GM21576 (cell line): ENCODE results near the gene MACROD2.
"Not testable (repeated sequence)": the region's sequence is repeated elsewhere in the genome, so short reads cannot be mapped to it uniquely, and the experiment has no call there.

Experiments used
- ATAC-seq: cut with Tn5 transposase; IDR thresholded peaks from one replicate; pipeline ENCODE4 v1.9.1; 2021; ENCODE audit warnings: mild to moderate bottlenecking, moderate library complexity; ENCODE audit not compliant: unreplicated experiment

The MACROD2 gene

DNA sequence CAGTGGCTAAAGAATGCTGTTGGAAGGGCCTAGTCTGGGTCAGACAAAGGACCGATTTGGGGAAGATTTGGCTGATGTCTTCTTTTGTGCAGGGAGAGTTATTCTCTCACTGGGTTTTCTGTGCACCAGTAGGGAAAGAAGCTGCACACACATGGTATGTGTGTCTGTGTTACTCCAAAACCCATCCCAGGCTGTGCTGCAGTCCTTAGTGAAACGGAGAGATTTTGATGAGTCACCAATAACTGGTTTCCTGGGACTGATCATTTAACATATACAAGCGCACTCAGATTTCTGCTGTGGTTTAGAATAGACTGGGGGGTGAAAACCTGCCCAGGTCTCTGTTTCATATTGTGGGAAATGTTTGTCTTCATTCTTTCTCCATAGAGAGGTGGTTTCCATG, 1528.1 kb downstream of the MACROD2 start:
- ATAC-seq: no peak

DNA sequence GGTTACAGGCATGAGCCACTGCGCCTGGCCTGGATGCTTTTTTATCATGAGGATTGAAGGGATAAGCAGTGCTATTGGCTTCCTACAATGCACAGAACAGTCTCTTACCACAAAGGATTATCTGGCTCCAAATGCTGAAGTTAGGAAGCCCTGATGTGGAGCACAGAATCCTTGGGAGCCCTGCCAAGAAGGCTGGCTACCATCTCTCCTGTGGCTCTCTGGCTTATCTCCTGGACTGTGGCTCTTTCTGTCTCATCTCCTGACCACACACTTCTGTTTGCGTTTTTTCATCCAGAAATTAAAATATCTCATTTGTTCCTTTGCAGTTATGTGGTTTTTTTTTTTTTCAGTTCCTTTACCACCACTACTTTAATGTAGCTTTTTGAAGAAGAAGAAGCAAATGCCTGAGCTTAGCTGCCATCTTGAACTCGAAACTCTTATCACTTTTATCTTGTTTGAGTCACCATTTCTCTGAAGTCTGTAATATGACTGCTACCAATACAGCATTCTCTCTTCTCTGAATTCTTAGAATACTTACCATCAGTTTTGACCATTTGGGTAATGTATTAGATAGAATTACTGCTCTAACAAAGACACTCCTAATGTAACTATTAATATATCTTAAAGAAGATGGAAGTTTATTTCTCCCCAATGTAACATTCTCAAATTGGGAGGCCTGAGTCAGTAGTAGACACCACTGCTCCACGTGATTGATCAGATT, 1533.2 kb downstream of the MACROD2 start:
- ATAC-seq: no peak

DNA sequence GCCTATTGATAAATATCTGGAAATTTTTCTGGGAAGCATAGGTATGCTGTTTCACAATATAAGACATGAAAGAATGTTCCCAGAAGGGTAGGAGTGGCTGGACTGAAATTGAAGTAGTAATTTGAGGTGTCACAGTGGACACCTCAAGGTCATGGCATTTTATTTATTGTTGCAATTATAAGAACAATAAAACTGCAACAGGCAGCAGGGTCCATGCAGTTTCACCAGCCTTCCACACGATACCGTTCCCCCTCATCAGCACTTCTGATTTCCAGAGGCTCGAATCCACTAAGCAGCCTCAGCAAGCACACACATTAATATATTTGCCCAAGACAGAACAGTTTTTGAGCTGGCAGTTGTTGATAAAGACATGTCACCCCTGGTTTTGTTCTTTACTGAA, 1540.5 kb downstream of the MACROD2 start:
- ATAC-seq: no peak

DNA sequence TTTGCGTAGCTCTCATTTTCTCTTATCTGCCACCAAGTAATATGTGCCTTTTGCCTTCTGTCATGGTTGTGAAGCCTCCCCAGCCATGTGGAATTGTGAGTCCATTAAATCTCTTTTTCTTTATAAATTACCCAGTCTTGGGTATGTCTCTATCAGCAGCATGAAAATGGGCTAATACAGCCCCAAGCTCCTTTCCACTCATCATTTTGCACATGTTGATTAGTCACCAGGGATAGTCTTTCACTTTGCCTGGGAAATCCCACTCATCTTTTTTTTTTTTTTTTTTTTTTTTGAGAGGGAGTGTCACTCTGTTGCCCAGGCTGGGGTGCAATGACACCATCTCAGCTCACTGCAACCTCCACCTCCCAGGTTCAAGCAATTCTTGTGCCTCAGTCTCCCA, 1541.9 kb downstream of the MACROD2 start:
- ATAC-seq: not testable (repeated sequence)

DNA sequence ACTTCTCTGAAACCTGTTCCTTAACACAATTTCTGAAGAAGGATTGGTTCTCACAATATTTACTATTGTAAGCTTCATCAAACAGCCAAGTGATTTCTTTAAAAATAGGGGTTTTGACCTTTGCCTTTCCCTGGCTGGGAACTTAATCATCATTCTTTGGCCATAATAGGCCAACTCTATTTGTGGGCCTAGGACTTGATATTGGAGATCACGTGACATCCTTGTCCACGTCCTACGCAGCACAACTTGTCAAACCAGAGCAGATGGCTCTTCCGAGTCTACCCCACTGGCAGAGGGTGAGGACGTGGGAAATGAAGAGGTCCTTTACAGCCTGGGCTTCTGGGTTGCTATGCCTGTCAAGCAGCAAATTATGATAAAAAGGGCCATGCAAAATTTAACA, 1547.3 kb downstream of the MACROD2 start:
- ATAC-seq: no peak

DNA sequence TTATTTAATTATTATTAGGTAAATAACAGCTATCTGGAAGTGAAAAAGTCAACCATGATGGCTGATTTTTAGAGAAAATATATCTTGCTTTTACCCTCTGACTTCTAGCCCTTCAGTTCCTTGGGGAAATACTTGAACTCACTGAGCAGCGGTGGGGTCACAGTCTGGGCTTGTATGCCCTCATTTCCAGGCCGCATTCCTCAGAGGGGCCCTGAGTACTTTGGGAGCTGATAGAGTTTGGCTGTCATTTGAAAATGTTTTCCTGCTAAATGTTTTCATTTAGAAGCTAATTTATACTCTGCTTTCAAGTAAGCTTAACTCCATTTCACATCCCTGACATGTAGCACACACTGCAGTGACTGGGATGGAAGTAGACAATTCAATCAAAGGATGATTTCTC, 1549.4 kb downstream of the MACROD2 start:
- no peak for ATAC-seq

DNA sequence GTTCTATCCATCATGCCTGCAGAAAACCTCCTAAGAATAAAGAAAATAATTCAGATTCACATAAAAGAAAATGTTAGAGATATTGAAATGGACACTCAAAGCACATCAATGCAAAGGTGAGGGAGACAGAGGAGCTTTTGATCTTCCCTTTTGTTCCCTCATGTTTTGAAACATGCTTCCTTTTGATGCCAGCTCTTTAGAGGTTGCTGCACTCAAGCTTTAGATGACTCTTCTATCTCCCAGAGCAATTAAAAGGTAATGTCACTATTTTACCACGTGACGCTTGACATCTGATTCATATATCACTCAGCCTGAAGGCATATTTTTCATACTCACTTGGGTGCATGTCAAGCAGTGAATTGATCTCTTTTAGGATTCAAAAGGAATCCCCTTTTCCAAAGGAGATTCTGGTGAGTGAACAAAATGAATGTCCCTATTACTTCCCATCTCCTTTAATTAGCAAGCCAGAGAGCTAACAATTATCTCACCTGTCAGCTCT, 1551.3 kb downstream of the MACROD2 start:
- ATAC-seq: no peak

DNA sequence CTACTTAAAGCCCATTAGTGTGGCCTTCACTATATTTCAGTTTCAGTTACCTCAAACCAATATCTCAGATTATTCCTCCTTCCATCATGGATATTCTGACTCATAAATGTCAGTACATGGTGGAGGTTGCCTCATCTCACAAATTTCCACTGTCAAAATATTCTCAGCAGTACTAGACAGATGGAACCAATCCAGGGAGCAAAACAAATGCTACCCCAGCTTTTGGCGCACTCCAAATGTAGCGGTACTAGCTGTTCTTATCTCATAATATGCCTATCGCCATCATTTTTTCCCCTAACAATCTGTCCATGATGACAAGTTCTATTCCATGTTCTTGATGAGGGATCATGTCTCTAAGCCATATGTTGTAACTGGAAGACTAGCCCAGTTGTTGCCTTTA, 1551.8 kb downstream of the MACROD2 start:
- ATAC-seq: no peak

DNA sequence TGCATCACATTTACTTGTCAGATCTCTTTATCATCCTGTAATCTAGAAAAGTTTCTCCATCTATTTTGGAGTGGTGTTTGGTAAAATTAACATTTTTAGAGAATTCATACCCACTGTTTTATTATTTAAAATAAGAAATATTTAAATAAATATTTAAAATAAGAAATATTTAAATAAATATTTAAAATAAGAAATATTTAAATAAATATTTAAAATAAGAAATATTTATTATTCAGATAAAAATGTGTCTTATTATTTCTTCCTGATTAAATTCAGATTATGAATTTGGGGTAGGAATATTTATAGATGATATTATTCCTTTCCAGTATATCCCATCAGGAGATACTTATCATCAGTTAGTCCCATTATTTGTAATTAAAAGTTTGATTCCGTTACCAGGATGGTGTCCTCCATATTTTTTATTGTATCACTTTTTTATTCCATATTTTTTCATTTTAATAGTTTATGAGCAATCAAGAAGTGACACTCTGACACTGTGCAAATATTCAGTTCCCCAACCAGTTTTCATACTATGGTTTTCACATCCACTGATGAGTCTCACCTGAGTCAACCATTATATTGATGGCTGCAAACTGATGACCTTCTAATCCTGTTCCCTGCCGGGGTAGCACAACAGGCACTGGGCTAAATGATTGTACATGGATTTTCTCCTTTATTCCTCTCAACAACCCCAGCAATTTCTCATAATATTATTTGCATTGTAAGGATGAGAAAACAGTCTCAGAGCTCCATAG, 1555.0 kb downstream of the MACROD2 start:
- ATAC-seq: no peak

DNA sequence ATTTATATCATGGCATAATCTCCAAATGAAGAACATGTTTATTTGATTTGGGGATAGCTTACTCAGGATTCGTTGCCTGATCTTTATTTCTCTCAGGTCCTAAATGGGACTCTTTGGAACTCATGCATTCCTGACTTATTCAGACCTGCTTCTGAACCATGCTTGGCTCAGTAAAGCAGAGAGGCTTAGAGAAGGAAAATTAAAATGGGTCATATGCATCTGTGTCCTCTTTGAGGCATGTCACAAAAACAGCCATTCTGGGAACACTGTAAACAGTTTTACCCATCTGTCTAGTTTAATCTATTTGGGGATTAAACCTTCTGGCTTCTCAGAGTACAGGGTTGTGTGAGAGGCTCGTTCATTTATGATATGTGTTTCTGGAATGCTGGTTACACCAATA, 1560.6 kb downstream of the MACROD2 start:
- no peak for ATAC-seq

DNA sequence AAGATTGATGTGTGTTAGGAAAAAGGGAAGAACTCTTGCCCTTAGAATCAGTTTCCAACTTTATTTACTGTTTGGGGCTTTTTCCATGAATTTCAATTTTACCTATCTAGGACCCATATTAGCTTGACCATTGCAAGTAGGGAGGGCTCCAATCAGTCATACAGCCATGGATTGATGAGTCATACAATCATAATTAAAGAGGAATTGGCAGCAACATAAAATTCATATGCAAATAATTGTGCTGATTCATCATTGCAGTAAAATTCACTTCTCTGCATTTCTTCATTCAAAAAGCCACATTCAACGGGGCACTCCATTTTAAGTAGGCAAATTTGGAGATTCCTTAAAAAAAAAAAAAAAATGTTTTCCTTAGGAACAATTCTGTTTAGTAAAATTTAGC, 1561.6 kb downstream of the MACROD2 start:
- ATAC-seq: no peak

DNA sequence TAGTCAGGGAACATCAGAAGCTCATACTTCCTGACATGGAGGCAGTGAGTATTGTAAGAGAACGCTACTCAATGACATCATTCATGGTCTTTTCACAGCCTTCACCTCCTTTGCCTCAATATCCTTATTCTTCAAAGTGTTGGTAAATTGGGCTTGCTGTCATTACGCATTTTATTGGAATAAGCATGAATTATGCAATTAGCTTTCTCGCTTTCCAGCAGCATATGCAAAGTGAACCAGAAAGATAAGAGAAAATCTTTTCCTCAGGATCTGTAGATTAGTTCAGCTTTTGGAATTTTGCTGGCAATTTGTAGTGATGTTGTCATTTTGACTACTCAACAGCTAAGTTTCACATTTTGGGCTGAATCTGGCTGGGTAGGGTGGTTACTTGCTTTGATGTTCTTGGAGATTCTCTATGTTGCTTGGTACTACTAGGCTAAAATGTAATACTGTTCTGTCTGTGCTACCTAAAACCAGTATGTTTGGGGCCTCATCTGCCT, 1565.8 kb downstream of the MACROD2 start:
- no peak for ATAC-seq

DNA sequence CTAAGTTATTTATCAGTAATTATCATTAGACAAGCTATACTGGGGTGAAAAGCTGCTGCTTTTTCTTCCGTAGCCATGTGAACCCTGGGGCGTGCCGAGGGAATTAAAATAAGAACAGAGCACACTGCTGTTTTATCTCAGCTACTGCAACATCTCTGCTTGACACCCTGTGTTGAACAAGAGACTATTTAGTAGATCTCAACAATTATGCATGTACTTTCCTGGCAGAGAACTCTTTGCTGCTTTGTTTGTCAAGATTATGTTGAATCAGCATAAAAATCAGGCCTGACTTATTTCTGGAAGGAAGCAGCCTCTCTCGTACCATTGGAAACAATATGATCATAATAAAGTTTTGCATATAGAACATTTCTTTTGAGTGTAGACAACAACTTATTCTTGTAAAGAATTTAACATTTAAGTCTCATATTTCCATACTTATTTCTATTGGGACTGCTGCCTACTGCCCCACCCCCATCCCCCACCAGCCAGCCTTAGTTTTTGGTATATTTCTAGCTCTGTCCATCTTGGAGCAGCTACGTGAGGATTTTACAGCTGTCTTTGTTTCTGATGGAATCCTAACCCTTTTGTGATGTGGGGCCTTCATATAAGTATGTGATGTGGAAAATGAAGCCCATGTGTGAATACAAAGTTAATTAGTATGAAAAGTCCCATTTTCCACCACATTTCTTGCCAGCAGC, 1566.5 kb downstream of the MACROD2 start:
- ATAC-seq: no peak

DNA sequence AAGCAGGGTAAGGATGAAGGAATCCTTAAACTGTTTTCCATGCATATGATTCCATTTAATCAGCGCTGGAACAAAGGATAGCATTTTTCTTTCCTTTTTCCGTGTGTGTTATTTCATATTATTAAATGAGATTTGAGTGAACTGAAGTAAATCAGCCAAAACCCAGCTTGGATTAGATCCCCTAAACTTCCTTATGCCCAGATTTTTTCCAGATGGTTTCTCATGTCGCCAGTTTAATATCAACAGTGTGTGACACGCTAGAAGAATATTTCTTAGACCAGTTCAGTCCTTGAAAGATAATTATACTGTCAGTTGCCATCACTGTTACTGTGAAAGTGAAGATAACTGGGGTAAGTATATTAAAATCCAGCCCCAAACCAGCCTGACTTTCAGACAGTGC, 1568.5 kb downstream of the MACROD2 start:
- no peak for ATAC-seq

DNA sequence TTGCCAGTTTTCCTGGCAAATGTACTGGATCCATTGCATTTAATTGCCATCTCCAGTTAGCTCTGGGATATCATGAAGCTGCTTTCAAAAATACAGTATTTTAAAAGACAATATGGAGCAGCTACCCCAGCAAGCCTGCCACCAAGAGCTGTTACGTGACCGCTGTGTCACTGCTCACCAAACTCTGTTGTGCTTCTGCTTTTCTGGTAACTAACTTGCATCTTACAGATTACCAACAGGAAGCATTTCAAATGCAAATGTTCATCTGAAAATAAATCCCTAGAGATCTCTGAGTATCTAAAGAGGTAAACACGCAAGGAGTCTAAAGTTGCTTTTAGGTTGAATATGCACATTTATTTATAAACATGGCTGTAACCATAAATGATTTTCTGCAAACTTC, 1569.7 kb downstream of the MACROD2 start:
- ATAC-seq: peak; percentile 90

DNA sequence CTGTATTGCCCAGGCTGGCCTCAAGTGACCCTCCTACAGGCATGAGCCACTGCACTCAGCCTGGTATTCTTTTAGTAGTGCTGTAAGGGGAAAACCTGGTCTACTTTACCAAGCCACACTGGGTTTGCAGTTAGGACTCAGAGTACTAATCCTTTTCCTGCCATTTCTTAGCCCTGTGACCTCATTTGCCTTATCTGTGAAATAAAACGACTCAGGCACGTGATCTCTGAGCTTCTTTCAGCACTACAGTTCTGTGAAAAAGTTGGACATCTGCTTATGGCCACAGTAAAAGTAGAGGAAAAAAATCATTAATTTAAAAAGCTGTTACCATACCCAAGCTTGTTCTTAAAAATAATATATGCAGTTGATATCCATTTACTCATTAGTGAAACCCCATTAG, 1570.5 kb downstream of the MACROD2 start:
- no peak for ATAC-seq

DNA sequence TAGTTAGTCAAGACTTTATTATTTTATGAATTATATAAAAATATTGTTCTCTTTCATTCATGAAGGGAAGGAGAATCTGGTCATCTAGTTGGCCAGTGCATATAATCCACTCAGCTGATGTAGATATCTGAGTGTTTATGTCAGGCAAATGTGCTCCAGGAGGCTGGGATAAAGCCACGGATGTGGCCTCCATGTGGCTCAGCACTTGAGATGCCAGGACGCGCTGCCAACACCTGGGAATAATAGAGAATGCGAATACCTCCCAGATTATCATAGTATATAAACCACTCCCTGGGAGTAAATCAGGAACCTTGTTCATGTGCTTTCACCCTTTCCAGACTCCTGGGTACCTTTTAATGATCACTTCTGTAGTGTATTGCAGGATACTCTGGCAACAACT, 1571.9 kb downstream of the MACROD2 start:
- no peak for ATAC-seq

DNA sequence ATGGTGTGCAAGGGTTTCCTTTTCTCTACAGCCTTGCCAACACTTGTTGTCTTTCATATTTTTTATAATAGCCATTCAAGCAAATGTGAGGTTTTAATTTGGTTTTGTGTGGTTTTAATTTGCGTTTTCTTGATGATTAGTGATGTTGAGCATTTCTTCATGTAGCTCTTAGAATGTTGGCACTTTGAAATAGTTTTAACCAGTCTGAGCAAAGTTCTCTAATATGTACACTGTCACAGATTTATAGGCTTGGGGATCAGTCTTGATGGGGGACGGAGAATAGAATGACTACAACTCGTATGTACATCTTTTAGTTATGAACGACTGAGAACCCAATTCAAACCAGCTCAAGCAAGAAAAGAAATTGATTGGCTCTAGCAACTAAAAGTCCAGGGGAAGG, 1574.8 kb downstream of the MACROD2 start:
- no peak for ATAC-seq

DNA sequence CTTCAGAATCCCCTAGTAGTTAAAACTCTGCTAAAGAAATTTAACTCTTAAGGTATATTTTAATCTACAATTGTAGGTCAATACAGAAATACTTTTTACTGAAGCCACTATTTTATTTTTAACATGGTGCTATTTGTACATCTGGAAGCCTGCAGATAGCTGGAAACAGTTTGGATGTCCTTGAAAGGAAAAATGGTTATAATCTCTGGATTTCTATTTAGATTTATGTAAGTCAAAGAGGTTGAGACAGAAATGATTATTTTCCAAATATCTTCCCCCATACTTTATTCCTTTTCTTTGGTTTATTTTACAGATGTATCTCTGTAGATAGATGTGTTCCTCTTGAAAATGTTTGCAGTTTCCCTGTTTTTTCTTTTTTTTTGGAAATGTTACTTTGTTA, 1575.7 kb downstream of the MACROD2 start:
- no peak for ATAC-seq

DNA sequence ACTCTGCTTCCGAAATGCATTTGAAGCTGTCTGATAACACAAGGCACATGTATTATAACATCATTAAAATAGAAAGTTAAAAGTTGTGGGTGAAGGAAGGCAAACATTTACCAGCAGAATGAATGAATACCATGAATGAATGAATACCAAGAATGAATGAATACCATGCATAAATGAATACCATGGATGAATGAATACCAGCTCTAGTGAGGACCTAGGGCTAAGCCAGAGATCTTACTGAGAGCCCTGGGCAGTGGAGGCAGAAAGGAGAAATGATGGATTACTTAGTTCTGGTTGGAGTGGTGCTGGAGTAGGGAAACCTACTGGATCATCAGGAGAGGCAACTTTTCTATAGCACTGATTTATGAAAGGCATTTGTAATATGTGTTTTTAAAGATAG, 1579.9 kb downstream of the MACROD2 start:
- no peak for ATAC-seq

DNA sequence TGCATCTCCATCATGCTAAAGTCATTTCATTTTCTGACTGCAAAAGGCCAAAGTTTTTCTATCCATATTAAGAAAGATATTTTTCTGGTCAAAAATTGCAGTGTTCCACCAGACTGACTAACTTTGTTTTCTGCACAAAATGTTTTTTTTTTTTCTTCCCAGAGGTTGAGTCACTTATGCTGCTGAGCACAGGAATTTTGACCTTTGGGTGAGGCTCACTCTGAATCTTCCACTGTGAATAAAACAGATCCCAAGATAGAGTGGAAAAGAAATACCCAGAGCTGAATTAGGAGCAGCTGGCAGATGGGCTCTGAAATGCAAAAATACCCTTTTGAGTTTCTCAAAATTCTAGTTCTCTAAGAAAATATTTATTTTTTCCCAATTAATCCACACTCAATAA, 1581.1 kb downstream of the MACROD2 start:
- no peak for ATAC-seq

DNA sequence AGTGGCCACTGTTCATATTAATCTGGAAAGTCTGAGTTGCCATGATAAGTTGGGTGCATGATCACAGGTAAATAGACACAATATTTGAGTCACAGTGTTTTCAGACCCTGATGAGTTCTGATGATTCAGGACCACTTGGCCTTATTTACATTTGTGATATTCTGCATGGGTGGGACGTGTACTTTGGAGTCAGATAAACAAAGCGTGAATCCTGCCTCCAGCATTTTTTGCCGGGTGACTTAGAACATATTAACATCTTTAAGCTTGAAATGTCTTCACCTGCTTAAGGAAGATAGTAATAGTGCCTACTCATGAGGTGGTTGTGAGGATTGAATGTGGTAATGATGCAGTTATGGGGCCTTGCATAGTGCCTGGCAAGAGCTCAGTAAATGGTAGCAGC, 1582.8 kb downstream of the MACROD2 start:
- ATAC-seq: no peak
